Suprapubic skin (tissue), 3 donors: ENCODE measurements around the gene RHOB.

ENCODE experiments used
- EP300 ChIP-seq: sonication (generic); formaldehyde crosslinking; IDR thresholded peaks from one replicate; pipeline ENCODE4 v1.6.1; 2017; ENCODE audit warnings: antibody characterized with exemption
- POLR2A ChIP-seq, 2 donors: fragments of 450-650 bp; IDR thresholded peaks; one replicate each; pipeline ENCODE4 v1.6.1; 2017; ENCODE audit warnings: antibody characterized with exemption in 2 of 2, mild to moderate bottlenecking in 2 of 2, moderate library complexity in 2 of 2
- TF ChIP-seq, protein P1 (sequence below), 2 donors: fragments of 200-600 bp in 1 of 2; fragments of 450-650 bp in 1 of 2; sonication (generic) in 1 of 2; IDR thresholded peaks; one replicate each; pipeline ENCODE4 v1.5.1; 2016 to 2019; ENCODE audit warnings: antibody characterized with exemption in 2 of 2, mild to moderate bottlenecking in 1 of 2, moderate library complexity in 1 of 2

GRCh38 chr2:20471902-20472559 is 25.2 kb downstream of the RHOB start:
- TF ChIP-seq, protein P1, sequence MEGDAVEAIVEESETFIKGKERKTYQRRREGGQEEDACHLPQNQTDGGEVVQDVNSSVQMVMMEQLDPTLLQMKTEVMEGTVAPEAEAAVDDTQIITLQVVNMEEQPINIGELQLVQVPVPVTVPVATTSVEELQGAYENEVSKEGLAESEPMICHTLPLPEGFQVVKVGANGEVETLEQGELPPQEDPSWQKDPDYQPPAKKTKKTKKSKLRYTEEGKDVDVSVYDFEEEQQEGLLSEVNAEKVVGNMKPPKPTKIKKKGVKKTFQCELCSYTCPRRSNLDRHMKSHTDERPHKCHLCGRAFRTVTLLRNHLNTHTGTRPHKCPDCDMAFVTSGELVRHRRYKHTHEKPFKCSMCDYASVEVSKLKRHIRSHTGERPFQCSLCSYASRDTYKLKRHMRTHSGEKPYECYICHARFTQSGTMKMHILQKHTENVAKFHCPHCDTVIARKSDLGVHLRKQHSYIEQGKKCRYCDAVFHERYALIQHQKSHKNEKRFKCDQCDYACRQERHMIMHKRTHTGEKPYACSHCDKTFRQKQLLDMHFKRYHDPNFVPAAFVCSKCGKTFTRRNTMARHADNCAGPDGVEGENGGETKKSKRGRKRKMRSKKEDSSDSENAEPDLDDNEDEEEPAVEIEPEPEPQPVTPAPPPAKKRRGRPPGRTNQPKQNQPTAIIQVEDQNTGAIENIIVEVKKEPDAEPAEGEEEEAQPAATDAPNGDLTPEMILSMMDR (IDR thresholded peaks at IDR 0.05): no peak
- TF ChIP-seq EP300 (no peak), POLR2A (IDR thresholded peaks at IDR 0.05) (no peak)
